ENCODE data around the gene MIOX.
"Not testable (repeated sequence)": the region's sequence is repeated elsewhere in the genome, so short reads cannot be mapped to it uniquely, and the experiment has no call there.

The MIOX gene

GRCh38 chr22:50516068-50516467 lies 29.4 kb downstream of the MIOX start:
- TF ChIP-seq CTCF (IDR thresholded peaks at IDR 0.05; ENCODE audit: low read depth, low read length, missing control alignments): no peak
- in situ Hi-C loops (cut with HindIII; ENCODE audit: low sequenced_read_pairs): no loop called here
- no peak for DNase-seq (ENCODE audit: low read depth)
- no peak overlapping the region for H3K4me3 ChIP-seq (ENCODE audit: low read depth, low read length)

DNA sequence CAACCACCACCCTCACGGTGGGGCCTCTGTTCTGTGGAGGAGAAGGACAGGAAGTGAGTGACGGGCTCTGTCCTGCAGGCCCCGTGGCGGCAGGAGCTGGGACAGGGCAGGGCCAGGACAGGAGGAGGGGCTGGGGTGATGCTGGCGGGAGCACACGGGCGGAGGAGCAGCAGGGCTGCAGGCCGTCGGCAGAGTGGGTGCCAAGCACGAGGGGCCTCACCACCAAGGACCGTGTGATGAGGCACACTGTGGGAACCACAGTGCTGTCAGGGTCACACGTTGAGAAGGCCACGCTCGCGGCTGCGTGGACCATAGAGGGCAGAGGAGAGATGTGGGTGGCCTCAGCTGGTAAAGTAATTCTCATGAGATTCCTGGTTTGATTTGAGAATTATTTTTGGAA lies 30.2 kb downstream of the MIOX start:
- TF ChIP-seq CTCF (IDR thresholded peaks at IDR 0.05; ENCODE audit: low read depth, low read length, missing control alignments): no peak
- in situ Hi-C loops (cut with HindIII; ENCODE audit: low sequenced_read_pairs): no loop called here
- DNase-seq (ENCODE audit: low read depth): no peak
- H3K4me3 ChIP-seq (ENCODE audit: low read depth, low read length): no peak overlapping the region

DNA sequence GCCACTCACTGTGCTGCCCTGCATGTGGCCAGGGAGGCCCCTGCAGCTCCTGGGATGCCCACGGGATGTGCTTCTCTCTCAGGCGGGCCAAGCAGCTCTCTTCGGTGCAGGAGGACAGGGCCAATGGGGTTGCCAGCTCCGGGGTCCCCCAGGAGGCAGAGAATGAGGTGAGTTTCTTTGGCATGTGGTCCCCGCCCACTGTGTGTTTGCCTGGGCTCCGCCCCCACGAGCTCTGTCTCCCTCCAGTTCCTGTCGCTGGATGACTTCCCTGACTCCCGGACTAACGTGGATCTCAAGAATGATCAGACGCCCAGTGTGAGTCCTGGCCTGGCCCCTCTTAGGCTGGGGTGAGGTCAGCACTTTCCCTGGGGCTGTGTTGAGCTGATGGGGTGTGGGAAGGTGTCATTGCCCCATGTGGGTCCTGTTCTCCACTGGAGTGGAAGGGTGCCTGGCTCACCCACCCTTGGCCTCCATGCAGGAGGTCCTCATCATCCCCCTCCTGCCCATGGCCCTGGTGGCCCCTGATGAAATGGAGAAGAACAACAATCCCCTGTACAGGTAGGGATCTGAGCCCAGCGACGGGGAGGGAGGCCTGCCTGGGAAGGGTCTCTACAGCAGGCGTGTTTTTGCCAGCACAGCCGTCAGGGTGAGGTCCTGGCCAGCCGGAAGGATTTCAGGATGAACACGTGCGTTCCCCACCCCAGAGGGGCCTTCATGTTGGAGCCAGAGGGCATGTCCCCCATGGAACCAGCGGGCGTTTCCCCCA lies 31.0 kb downstream of the MIOX start:
- DNase-seq (ENCODE audit: low read depth): no peak
- H3K4me3 ChIP-seq (ENCODE audit: low read depth, low read length): no peak overlapping the region
- in situ Hi-C loops (cut with HindIII; ENCODE audit: low sequenced_read_pairs): no loop called here
- no peak for TF ChIP-seq CTCF (IDR thresholded peaks at IDR 0.05; ENCODE audit: low read depth, low read length, missing control alignments)

GRCh38 chr22:50518606-50519005 lies 31.9 kb downstream of the MIOX start:
- no peak overlapping the region for H3K4me3 ChIP-seq (ENCODE audit: low read depth, low read length)
- no peak for DNase-seq (ENCODE audit: low read depth)
- no peak for TF ChIP-seq CTCF (IDR thresholded peaks at IDR 0.05; ENCODE audit: low read depth, low read length, missing control alignments)
- in situ Hi-C loops (cut with HindIII; ENCODE audit: low sequenced_read_pairs): no loop called here

- no peak for DNase-seq (ENCODE audit: low read depth)
- in situ Hi-C loops (cut with HindIII; ENCODE audit: low sequenced_read_pairs): no loop called here
These were observed 32.5 kb downstream of the MIOX start for GRCh38 chr22:50519151-50519550.

GRCh38 chr22:50520184-50520583 lies 33.5 kb downstream of the MIOX start:
- in situ Hi-C loops (cut with HindIII; ENCODE audit: low sequenced_read_pairs); H3K4me3 ChIP-seq (ENCODE audit: low read depth, low read length); DNase-seq (ENCODE audit: low read depth): not testable (repeated sequence)

More at GRCh38 chr22:50519151-50519550, 32.5 kb downstream of the MIOX start:
- no peak overlapping the region for H3K4me3 ChIP-seq (ENCODE audit: low read depth, low read length)
- TF ChIP-seq CTCF (IDR thresholded peaks at IDR 0.05; ENCODE audit: low read depth, low read length, missing control alignments): no peak

GRCh38 chr22:50520826-50521453 lies 34.3 kb downstream of the MIOX start:
- in situ Hi-C loops (cut with HindIII; ENCODE audit: low sequenced_read_pairs): no loop called here
- DNase-seq (ENCODE audit: low read depth): no peak
- no peak for TF ChIP-seq CTCF (IDR thresholded peaks at IDR 0.05; ENCODE audit: low read depth, low read length, missing control alignments)
- no peak overlapping the region for H3K4me3 ChIP-seq (ENCODE audit: low read depth, low read length)

All from astrocyte of the cerebellum (primary cell).